ENCODE data around the gene SLC16A1. TPM values are rescaled to one million over a fixed set of nuclear protein-coding genes. Genes with fewer than 3 reads are reported as not detected.
"Not testable (repeated sequence)": the region's sequence is repeated elsewhere in the genome, so short reads cannot be mapped to it uniquely, and the experiment has no call there.

The SLC16A1 gene
- polyA plus RNA-seq, 1 of the 3 experiments (the other 2 are of a cell fraction): 34.2 TPM

DNA sequence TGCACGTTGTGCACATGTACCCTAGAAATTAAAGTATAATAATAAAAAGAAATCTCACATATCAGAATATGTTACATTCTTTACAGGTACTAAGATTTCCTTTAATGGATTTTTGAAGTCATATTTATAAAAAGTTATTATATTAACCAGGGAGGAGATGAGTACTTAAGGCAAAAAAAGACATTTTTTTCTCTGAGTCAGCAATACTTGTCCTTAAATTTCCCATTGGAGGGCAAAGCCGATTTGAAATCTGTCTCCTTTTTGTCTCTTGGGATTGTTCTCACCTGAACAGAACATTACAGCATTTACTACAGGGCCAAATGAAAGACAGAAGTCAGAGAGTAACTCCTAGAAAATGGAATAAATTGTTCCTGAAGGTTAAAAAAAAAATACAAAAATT, 26.3 kb upstream of the SLC16A1 start:
- Histone ChIP-seq H2AFZ (ENCODE audit: low read depth) (no peak overlapping the region), H3K27ac (ENCODE audit: low read depth in 2 of 2, low read length in 1 of 2) (no peak overlapping the region), H3K4me1 (ENCODE audit: control insufficient read depth in 1 of 2, insufficient read depth in 2 of 2, low read depth in 1 of 2, low read length in 1 of 2) (no peaks in the 10 kb centered on the region), H3K9ac (no peak overlapping the region), H3K79me2 (ENCODE audit: insufficient read depth) (peaks cover 5% of the 10 kb centered on the region; the same call in 1 of the 2 replicates), H3K4me2 (no peak overlapping the region), H4K20me1 (ENCODE audit: insufficient read depth) (no peaks in the 10 kb centered on the region), H3K27me3 (ENCODE audit: insufficient read depth) (no peaks in the 10 kb centered on the region), H3K36me3 (replicated peaks in 1 of 2; ENCODE audit: control insufficient read depth in 1 of 2, insufficient read depth in 2 of 2, low read length in 1 of 2) (peaks cover 0 to 1% of the 10 kb centered on the region in 2 experiments), H3K4me3 (ENCODE audit: low read depth in 2 of 2, low read length in 1 of 2) (no peak overlapping the region), H3K9me2 (no peaks in the 10 kb centered on the region), H3K9me3 (no peaks in the 10 kb centered on the region), H3F3A (replicated peaks; ENCODE audit: insufficient read depth) (no peaks in the 10 kb centered on the region)
- TF ChIP-seq GATA2 (CRISPR knock-in tag; IDR thresholded peaks at IDR 0.05) (no peak), JUND (IDR thresholded peaks at IDR 0.05) (no peak), GABPA (IDR thresholded peaks at IDR 0.05; ENCODE audit: low read depth) (no peak), RCOR1 (IDR thresholded peaks at IDR 0.05; ENCODE audit: low read length) (no peak), RAD21 (IDR thresholded peaks at IDR 0.05; ENCODE audit: low read length) (no peak), FOXM1 (IDR thresholded peaks at IDR 0.05; ENCODE audit: low read depth) (no peak), FOXJ3 (CRISPR knock-in tag; IDR thresholded peaks at IDR 0.05) (no peak), EP300 (IDR thresholded peaks at IDR 0.05; ENCODE audit: borderline replicate concordance in 1 of 2, low read depth in 1 of 2, low read length in 1 of 2) (no peak), MEF2A (IDR thresholded peaks at IDR 0.05; ENCODE audit: borderline replicate concordance, low read depth) (no peak), FOSL2 (IDR thresholded peaks at IDR 0.05; ENCODE audit: borderline replicate concordance, low read depth) (no peak), NFIC (IDR thresholded peaks at IDR 0.05; ENCODE audit: borderline replicate concordance) (no peak), RFX5 (IDR thresholded peaks at IDR 0.05; ENCODE audit: low read length) (no peak), POLR2AphosphoS5 (IDR thresholded peaks at IDR 0.05; ENCODE audit: low read depth, low read length) (no peak)
- TF ChIP-seq, protein P1, sequence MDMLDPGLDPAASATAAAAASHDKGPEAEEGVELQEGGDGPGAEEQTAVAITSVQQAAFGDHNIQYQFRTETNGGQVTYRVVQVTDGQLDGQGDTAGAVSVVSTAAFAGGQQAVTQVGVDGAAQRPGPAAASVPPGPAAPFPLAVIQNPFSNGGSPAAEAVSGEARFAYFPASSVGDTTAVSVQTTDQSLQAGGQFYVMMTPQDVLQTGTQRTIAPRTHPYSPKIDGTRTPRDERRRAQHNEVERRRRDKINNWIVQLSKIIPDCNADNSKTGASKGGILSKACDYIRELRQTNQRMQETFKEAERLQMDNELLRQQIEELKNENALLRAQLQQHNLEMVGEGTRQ (IDR thresholded peaks at IDR 0.05; ENCODE audit: borderline replicate concordance, low read depth, low read length): no peak
- TF ChIP-seq, protein P2, sequence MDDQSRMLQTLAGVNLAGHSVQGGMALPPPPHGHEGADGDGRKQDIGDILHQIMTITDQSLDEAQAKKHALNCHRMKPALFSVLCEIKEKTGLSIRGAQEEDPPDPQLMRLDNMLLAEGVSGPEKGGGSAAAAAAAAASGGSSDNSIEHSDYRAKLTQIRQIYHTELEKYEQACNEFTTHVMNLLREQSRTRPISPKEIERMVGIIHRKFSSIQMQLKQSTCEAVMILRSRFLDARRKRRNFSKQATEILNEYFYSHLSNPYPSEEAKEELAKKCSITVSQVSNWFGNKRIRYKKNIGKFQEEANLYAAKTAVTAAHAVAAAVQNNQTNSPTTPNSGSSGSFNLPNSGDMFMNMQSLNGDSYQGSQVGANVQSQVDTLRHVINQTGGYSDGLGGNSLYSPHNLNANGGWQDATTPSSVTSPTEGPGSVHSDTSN (IDR thresholded peaks at IDR 0.05): no peak
- TF ChIP-seq, protein P3, sequence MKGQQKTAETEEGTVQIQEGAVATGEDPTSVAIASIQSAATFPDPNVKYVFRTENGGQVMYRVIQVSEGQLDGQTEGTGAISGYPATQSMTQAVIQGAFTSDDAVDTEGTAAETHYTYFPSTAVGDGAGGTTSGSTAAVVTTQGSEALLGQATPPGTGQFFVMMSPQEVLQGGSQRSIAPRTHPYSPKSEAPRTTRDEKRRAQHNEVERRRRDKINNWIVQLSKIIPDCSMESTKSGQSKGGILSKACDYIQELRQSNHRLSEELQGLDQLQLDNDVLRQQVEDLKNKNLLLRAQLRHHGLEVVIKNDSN (IDR thresholded peaks at IDR 0.05; ENCODE audit: borderline replicate concordance, low read depth): no peak
- TF ChIP-seq, protein P4, sequence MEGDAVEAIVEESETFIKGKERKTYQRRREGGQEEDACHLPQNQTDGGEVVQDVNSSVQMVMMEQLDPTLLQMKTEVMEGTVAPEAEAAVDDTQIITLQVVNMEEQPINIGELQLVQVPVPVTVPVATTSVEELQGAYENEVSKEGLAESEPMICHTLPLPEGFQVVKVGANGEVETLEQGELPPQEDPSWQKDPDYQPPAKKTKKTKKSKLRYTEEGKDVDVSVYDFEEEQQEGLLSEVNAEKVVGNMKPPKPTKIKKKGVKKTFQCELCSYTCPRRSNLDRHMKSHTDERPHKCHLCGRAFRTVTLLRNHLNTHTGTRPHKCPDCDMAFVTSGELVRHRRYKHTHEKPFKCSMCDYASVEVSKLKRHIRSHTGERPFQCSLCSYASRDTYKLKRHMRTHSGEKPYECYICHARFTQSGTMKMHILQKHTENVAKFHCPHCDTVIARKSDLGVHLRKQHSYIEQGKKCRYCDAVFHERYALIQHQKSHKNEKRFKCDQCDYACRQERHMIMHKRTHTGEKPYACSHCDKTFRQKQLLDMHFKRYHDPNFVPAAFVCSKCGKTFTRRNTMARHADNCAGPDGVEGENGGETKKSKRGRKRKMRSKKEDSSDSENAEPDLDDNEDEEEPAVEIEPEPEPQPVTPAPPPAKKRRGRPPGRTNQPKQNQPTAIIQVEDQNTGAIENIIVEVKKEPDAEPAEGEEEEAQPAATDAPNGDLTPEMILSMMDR (IDR thresholded peaks at IDR 0.05): no peak
- DNase-seq: no peak
- POLR2A ChIA-PET: no interaction called here
- WGBS (ENCODE audit: low lambda C conversion rate): 92% methylated on average over 2 of the region's 2 CpGs
- CTCF ChIA-PET: no interaction called here

DNA sequence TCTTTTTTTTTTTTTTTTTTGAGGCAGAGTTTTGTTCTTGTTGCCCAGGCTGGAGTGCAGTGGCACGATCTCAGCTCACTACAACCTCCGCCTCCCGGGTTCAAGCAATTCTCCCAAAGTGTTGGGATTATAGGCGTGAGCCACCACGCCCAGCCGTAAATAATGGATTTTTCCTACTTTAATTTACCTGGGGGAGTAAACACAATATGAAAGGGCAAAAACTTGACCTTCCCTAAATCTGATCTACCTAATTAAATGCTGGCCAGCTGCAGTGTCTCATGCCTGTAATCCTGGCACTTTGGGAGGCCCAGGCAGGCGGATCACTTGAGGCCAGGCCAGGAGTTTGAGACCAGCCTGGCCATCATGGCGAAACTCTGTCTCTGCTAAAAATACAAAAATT, 25.8 kb upstream of the SLC16A1 start:
- POLR2A ChIA-PET; H3K27me3 ChIP-seq (ENCODE audit: insufficient read depth); CTCF ChIA-PET; H3K4me1 ChIP-seq (ENCODE audit: control insufficient read depth in 1 of 2, insufficient read depth in 2 of 2, low read depth in 1 of 2, low read length in 1 of 2); H3K36me3 ChIP-seq (replicated peaks in 1 of 2; ENCODE audit: control insufficient read depth in 1 of 2, insufficient read depth in 2 of 2, low read length in 1 of 2); H2AFZ ChIP-seq (ENCODE audit: low read depth); H3K4me2 ChIP-seq; H3K9me2 ChIP-seq; DNase-seq; H3K27ac ChIP-seq (ENCODE audit: low read depth in 2 of 2, low read length in 1 of 2); H3F3A ChIP-seq (replicated peaks; ENCODE audit: insufficient read depth); H4K20me1 ChIP-seq (ENCODE audit: insufficient read depth); H3K4me3 ChIP-seq (ENCODE audit: low read depth in 2 of 2, low read length in 1 of 2); H3K79me2 ChIP-seq (ENCODE audit: insufficient read depth); H3K9ac ChIP-seq; H3K9me3 ChIP-seq: not testable (repeated sequence)
- 96% methylated on average over 8 of the region's 8 CpGs for WGBS (ENCODE audit: low lambda C conversion rate)
